Astrocyte of the spinal cord (primary cell): ENCODE measurements around the gene ST3GAL6.

Experiments used
- DNase-seq: peaks from one replicate; pipeline ENCODE4 v3.0.0; 2011; ENCODE audit warnings: low read depth, low spot score
- H3K4me3 ChIP-seq: 2 replicates; pipeline ENCODE4 v1.5.1; 2011; ENCODE audit warnings: low read depth, mild to moderate bottlenecking, low read length, moderate library complexity
- in situ Hi-C: cut with HindIII; loops from 2 replicates; pipeline ENCODE4 v1.10.0; 2017; ENCODE audit warnings: low sequenced_read_pairs
- TF ChIP-seq, protein P1 (sequence below): IDR thresholded peaks from 2 replicates; pipeline ENCODE4 v1.5.1; 2012; ENCODE audit warnings: low read depth, mild to moderate bottlenecking, low read length, inconsistent platforms

Gene ST3GAL6

DNA sequence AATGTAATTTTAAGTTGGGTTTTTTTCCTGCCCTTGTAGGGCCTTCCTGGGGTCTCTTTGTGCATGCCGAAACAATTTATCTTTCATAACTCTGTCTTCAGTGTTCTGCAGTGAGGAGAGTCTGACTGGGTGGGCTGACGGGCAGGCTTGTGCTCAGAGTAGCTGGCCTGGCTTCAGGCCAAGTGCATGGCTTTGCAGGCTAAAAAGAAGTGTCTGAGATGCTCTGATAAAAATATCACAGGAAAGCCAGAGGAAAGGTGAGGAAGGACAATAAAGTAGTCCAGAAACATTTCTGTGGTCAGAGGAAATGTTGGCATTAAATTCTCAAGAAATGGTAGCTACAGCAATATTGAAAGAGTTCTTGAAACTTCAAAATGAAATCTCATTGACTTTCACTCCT lies 25.5 kb downstream of the ST3GAL6 start:
- in situ Hi-C loops = loop anchor here (25.0 kb wide), 1 partner anchor 176 kb away; no protein-coding TSS in a partner anchor

DNA sequence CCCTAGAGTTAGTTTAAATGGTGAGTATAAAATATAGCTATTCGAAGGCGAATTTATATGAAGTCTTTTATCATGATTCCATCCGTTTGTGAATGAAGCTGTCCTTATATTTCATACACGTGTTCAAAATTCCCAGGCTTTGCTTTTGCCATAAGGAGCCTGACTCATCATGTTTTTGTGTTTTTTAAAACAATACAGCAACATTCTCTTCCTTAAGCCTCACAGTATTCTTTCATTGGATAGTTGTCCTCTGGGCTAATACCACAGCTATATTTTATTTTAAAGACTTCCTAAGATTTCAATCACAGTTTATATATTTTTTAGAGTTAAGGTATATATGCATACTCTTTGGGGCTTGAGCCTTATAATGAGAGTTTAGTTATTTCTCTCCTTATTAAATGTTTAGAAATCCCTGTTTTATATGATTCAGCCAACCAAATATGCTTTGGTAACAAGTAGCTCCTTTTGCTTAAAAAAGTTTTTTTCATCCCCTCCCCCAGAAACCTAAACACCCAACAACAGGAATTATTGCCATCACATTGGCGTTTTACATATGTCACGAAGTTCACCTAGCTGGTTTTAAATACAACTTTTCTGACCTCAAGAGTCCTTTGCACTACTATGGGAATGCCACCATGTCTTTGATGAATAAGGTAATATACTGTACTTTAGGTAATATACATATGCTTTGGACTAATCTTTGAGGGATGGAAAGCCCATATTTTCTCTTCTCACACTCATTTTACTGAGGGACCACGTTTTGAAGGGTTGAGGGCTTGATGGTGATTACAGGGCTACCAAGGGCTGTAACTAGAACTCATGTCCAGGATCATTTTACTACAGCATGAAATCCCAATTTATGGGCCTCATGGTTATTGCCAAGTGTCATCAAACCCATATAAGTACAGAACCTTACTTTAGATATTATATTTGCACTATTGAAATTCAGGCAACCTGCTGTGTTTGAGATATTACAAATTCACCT lies 28.5 kb downstream of the ST3GAL6 start:
- in situ Hi-C loops = loop anchor here (25.0 kb wide), 1 partner anchor 179 kb away; no protein-coding TSS in a partner anchor
- TF ChIP-seq, protein P1, sequence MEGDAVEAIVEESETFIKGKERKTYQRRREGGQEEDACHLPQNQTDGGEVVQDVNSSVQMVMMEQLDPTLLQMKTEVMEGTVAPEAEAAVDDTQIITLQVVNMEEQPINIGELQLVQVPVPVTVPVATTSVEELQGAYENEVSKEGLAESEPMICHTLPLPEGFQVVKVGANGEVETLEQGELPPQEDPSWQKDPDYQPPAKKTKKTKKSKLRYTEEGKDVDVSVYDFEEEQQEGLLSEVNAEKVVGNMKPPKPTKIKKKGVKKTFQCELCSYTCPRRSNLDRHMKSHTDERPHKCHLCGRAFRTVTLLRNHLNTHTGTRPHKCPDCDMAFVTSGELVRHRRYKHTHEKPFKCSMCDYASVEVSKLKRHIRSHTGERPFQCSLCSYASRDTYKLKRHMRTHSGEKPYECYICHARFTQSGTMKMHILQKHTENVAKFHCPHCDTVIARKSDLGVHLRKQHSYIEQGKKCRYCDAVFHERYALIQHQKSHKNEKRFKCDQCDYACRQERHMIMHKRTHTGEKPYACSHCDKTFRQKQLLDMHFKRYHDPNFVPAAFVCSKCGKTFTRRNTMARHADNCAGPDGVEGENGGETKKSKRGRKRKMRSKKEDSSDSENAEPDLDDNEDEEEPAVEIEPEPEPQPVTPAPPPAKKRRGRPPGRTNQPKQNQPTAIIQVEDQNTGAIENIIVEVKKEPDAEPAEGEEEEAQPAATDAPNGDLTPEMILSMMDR = no peak
- DNase-seq = peak; percentile 66
- no peak overlapping the region for H3K4me3 ChIP-seq

More for the DNA sequence above, 25.5 kb downstream of the ST3GAL6 start:
- H3K4me3 ChIP-seq = no peak overlapping the region
- TF ChIP-seq, protein P1 = no peak
- DNase-seq = peak; percentile 50

DNA sequence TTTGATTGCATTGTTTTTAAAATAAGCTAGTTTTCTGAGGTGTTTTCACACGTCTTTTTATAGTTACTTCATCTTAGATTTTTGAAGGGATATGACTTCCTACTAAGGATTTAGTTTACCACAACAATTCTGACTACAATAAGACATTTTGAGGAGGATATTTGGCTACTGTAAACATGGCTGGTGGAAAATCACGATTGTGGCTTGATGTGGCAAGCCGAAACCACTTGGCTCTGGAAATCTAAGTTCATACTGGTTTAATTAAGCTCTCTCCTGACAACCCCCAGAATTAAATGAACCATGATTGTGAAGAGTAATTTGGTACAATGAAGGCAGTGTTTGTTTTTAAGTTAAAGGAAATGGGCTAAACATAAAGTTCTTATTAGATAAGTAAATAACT lies 30.8 kb downstream of the ST3GAL6 start:
- TF ChIP-seq, protein P1 = no peak
- no peak for DNase-seq
- in situ Hi-C loops = loop anchor here (25.0 kb wide), 1 partner anchor 182 kb away; no protein-coding TSS in a partner anchor

DNA sequence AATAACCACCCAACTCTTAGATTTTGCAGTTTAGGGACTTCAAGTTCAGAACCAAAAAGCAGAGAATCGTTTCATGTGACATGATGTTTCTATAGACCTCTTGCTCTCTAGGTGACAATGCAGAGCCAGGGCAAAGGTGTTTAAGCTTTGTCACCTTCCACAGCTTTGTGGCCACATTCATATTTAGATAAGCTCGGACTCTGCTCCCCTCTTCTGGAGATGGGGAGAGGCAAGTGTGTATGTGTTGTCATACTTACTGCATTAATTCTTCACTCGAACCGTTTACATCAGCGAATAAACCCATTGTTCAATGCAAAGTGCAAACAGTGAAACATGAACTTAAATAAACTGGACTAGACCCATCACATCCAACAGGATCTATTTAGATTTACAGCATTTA lies 33.2 kb downstream of the ST3GAL6 start:
- no peak overlapping the region for H3K4me3 ChIP-seq
- DNase-seq = no peak
- TF ChIP-seq, protein P1 = no peak
- in situ Hi-C loops = loop anchor here (25.0 kb wide), 1 partner anchor 184 kb away; no protein-coding TSS in a partner anchor

More for the DNA sequence above, 30.8 kb downstream of the ST3GAL6 start:
- H3K4me3 ChIP-seq = no peak overlapping the region

DNA sequence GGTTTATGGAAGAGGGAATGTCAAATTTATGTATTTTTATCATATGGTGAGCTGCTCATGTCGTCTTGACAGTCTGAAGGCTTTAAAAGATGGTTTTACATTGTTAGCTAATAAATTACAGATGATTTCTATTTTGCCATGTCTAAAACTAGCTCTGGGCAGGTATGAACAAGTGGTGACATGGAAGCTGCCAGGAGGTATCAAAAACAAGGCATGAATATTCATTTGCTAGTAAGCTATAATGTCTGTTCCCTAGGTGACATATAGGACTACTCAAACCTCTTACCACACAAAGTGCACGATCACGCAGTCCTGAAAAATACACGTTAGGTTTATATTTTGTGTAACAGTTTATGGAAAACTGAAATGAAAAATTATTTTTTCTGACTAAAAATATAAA lies 34.8 kb downstream of the ST3GAL6 start:
- in situ Hi-C loops = loop anchor here (25.0 kb wide), 1 partner anchor 186 kb away; no protein-coding TSS in a partner anchor
- H3K4me3 ChIP-seq = no peak overlapping the region
- no peak for DNase-seq
- TF ChIP-seq, protein P1 = no peak

DNA sequence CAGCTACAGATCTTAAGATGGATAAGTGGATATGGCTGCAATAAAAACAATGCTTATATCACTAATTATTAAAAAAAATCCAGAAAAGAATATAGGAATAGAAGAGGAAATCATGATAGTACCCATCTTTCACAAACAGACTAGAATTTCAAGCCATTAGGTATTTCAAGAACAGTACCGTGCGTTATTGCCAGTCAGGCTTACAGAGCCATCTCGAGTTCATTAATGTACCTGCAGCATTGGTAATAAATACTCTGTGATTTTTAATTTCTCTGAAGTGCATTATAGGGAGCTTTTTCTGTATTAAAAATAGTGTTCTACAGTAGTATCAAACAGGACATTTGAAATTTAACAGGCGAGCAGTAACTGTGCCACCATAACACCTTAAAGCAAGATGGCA lies 35.7 kb downstream of the ST3GAL6 start:
- in situ Hi-C loops = loop anchor here (25.0 kb wide), 1 partner anchor 187 kb away; no protein-coding TSS in a partner anchor
- no peak overlapping the region for H3K4me3 ChIP-seq
- TF ChIP-seq, protein P1 = no peak
- DNase-seq = no peak
